Bronchial epithelial cell (primary cell): Measurements from ENCODE around the gene RGS19. TPM values are rescaled to one million over a fixed set of nuclear protein-coding genes. Genes with fewer than 3 reads are reported as not detected.

Experiments used
- DNase-seq: peaks from one replicate; pipeline ENCODE4 v3.0.0-alpha.2; 2010; ENCODE audit warnings: low read depth
- FAIRE-seq: peaks from 2 replicates; lab custom pipeline; 2011; peaks lifted over from hg19 to GRCh38; lab: Jason Lieb, UNC
- H3K27me3 ChIP-seq: 2 replicates; pipeline ENCODE4 v1.5.1; 2011; ENCODE audit warnings: low read length; ENCODE audit not compliant: control insufficient read depth, insufficient read depth
- H3K36me3 ChIP-seq: 2 replicates; pipeline ENCODE4 v1.5.1; 2011; ENCODE audit warnings: low read length; ENCODE audit not compliant: control insufficient read depth, insufficient read depth
- H3K4me3 ChIP-seq: 2 replicates; pipeline ENCODE4 v1.5.1; 2011; ENCODE audit warnings: mild to moderate bottlenecking, low read depth, low read length, control low read depth
- total RNA-seq: library from RNA; depleted of rRNA; stranded (reverse); fragments of >200 nt; gene quantifications from 2 replicates; pipeline ENCODE4 v1.2.1, GENCODE V29; 2014
- TF ChIP-seq, protein P1 (sequence below): IDR thresholded peaks from 2 replicates; pipeline ENCODE4 v1.5.1; 2011; ENCODE audit warnings: mild to moderate bottlenecking, moderate library complexity, low read length, control low read depth, inconsistent platforms; ENCODE audit not compliant: insufficient read depth, severe bottlenecking

The RGS19 gene
- total RNA-seq, 1 donor from 2014 or later, result 6.1 TPM

DNA sequence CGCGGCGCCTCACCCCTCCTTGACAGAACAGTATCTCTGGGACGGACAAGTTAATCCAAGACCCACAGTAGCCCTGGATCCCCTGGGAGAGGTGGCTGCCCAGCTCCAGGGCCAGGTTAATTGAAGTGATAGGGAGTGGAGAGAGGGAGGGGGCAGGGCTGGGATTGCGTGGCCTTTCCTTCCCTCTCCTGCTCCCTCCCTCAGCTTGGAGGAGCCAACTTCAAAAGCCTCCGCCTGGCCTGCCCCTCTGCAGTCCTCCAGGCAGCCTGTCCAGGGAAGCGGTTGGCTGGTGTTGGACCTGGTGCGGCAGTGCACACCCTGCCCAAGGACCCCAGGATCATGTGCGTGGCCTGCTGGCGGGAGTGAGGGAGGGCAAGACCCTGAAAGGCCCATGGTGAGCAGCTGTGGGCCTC, 43.4 kb downstream of the RGS19 start, which contains the start of gene C20orf204:
Gene C20orf204, plus strand, starts transcription at position 250 of the 413 bp plus-strand sequence. Its CDS starts 142 bp downstream, at position 392.
- TF ChIP-seq, protein P1, sequence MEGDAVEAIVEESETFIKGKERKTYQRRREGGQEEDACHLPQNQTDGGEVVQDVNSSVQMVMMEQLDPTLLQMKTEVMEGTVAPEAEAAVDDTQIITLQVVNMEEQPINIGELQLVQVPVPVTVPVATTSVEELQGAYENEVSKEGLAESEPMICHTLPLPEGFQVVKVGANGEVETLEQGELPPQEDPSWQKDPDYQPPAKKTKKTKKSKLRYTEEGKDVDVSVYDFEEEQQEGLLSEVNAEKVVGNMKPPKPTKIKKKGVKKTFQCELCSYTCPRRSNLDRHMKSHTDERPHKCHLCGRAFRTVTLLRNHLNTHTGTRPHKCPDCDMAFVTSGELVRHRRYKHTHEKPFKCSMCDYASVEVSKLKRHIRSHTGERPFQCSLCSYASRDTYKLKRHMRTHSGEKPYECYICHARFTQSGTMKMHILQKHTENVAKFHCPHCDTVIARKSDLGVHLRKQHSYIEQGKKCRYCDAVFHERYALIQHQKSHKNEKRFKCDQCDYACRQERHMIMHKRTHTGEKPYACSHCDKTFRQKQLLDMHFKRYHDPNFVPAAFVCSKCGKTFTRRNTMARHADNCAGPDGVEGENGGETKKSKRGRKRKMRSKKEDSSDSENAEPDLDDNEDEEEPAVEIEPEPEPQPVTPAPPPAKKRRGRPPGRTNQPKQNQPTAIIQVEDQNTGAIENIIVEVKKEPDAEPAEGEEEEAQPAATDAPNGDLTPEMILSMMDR, result no peak
- no peak for DNase-seq
- H3K4me3 ChIP-seq, result no peak within 1 kb of the TSS
- H3K27me3 ChIP-seq, result peaks cover 1% of the 10 kb centered on the region
- peaks cover 7% of the 10 kb centered on the region for H3K36me3 ChIP-seq
- FAIRE-seq, result no peak

DNA sequence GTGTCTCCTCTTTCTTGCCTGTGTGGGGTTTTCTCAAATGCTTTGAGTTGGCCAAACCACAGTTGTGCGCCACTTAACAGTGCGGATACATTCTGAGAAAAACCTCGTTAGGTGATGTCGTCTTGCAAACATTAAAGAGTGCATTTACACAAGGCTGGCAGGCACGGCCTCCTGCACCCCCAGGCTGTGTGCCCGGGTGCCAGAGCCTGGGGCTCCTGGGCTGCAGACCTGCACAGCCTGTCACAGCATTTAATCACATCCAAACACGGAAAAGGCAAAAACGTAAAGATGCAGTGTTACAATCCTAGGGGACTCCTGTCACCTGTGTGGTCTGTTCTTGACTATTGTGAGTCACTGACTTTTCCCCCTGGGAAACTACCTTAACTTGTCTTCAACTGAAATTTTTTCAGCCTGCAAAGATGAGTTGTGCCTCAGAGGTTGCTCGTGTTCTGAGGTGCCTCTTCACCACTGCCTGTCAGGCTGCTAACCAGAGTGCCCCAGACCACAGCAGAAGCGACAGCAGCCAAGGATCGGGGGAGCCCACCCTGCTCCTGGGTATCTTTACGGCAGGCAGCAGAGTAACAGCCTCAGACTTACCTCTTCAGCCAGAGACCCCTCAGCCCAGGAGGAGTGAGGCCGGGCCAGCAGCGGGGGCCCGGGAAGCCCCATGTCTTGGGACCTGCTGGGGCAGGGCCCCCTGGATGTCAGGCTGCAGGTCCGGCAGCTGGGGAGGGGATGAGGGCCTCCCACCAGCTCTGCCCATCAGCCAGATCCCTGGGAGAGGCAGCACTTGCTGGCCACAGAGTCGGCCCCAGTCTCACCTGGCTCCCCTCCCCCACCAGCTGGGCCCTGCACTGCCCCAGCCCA, 44.0 kb downstream of the RGS19 start:
- TF ChIP-seq, protein P1, result no peak
- peaks cover 9% of the 10 kb centered on the region for H3K36me3 ChIP-seq
- FAIRE-seq (no peak), DNase-seq (no peak)
- no peak overlapping the region for H3K4me3 ChIP-seq
- no peaks in the 10 kb centered on the region for H3K27me3 ChIP-seq

DNA sequence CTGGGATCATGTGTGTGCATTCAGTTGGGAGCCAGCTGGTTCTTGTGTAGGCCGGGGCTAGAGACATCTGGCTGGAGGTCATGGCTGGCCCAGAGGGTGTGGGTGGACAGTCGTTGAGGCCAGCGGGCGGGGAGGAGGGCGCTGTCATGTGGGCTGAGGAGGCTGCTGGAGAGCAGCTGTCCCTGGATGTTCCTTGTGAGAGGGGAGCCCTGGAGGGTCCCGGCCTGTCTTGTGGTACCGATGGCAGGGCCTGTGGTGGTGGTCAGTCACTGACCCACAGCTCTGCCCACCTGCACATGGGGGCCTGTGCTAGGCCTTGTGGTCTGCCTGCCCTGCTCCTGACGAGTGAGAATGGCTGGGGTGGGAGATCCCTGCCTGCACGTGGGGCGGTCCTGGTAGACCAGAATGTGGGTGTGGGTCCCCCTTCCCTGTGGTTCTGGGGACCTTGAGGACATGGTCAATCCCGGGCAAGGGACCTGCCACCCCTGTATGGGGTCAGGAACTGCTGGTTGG, 45.3 kb downstream of the RGS19 start:
- H3K4me3 ChIP-seq, result no peak overlapping the region
- peaks cover 15% of the 10 kb centered on the region for H3K36me3 ChIP-seq
- no peaks in the 10 kb centered on the region for H3K27me3 ChIP-seq
- FAIRE-seq, result no peak
- TF ChIP-seq, protein P1, result no peak
- DNase-seq, result no peak

DNA sequence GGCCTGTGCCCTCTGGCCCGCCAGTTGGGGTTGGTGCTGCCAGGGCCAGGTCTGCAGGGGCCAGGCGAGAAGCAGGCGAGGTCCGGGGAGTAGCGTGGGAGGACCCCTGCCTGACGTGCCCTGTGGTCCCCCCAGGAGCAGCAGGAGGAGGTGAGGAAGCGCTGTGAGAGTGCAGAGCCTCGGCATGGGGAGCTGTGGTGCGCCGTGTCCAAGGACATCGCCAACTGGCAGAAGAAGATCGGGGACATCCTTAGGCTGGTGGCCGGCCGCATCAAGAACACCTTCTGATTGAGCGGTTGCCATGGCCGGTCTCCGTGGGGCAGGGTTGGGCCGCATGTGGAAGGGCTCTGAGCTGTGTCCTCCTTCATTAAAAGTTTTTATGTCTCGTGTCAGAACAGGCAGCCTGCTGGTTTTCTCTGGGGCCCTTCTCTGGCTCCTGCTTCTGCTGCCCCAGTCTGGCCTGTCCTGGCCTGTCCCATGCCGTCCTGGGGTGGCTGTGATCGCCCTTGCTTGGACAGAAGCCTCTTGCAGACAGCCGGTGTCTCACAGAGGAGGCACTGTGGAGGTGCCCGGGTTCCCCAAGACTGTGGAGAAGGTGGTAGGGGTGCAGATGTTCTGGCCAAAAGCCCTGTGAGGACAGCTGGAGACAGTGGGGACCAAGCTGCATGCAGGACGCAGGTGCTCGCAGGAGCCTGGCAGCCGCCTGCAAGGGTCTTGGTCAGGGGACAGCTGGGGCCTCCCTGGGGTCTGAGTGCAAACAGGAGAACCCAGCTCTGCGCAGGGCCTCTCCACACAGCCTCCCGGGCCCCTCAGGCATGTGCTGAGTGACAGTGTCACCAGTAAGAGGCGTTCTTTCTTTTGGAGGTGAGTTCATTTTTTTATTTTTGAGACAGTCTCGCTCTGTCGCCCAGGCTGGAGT, 46.4 kb downstream of the RGS19 start:
- TF ChIP-seq, protein P1, result no peak
- no peak for FAIRE-seq
- peaks cover 20% of the 10 kb centered on the region for H3K36me3 ChIP-seq
- no peak overlapping the region for H3K4me3 ChIP-seq
- H3K27me3 ChIP-seq, result no peaks in the 10 kb centered on the region
- DNase-seq, result no peak

DNA sequence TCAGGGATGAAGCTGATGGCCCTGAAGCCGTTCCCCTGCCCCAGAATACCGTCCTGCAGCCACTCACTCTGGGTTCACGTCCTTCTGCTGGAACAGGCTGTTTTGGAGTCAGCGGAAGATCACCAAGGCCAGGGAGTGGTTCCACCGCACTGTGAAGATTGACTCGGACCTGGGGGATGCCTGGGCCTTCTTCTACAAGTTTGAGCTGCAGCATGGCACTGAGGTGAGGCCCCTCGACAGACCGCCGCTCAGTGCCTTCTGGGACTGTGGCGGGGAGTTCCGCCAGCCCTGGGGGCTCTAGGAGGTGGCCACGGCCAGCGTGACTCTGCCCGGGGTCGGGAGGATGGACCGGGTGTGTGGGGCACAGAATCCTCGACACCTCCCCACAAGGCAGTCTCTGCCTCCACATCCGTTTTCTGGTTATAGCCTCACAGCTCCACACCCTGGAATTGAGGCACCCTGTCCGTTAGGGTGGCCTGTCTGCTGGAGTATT, 47.5 kb downstream of the RGS19 start:
- DNase-seq (no peak), FAIRE-seq (no peak)
- H3K36me3 ChIP-seq, result peaks cover 31% of the 10 kb centered on the region
- TF ChIP-seq, protein P1, result no peak
- H3K27me3 ChIP-seq, result no peaks in the 10 kb centered on the region
- H3K4me3 ChIP-seq, result no peak overlapping the region
